ENCODE measurements around the gene RRAGA. TPM values are rescaled to one million over a fixed set of nuclear protein-coding genes. Genes with fewer than 3 reads are reported as not detected.

Gene RRAGA
- total and polyA plus RNA-seq, 4 donors = 47.8 to 90.7 (median 66.1) TPM

GRCh38 chr9:19023078-19023477 is 26.1 kb upstream of the RRAGA start:
- no peaks in the 10 kb centered on the region for H3K27me3 ChIP-seq (ENCODE audit: control insufficient read depth in 3 of 3, insufficient read depth in 3 of 3, low read length in 2 of 3)
- DNase-seq = no peak
- WGBS, 2 donors = 68 to 82% methylated on average over 5 of the region's 5 CpGs
- H3K27ac ChIP-seq (ENCODE audit: low read depth in 1 of 2, low read length in 1 of 2) = no peak overlapping the region
- TF ChIP-seq, protein P1, sequence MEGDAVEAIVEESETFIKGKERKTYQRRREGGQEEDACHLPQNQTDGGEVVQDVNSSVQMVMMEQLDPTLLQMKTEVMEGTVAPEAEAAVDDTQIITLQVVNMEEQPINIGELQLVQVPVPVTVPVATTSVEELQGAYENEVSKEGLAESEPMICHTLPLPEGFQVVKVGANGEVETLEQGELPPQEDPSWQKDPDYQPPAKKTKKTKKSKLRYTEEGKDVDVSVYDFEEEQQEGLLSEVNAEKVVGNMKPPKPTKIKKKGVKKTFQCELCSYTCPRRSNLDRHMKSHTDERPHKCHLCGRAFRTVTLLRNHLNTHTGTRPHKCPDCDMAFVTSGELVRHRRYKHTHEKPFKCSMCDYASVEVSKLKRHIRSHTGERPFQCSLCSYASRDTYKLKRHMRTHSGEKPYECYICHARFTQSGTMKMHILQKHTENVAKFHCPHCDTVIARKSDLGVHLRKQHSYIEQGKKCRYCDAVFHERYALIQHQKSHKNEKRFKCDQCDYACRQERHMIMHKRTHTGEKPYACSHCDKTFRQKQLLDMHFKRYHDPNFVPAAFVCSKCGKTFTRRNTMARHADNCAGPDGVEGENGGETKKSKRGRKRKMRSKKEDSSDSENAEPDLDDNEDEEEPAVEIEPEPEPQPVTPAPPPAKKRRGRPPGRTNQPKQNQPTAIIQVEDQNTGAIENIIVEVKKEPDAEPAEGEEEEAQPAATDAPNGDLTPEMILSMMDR (IDR thresholded peaks at IDR 0.05; ENCODE audit: control extremely low read depth, extremely low read depth) = no peak
- H3K4me1 ChIP-seq (ENCODE audit: control insufficient read depth in 5 of 5, insufficient read depth in 5 of 5, low read length in 5 of 5) = peaks cover 0 to 3% (median 2%) of the 10 kb centered on the region in 5 donors
- no peak for ATAC-seq (ENCODE audit: insufficient read depth, low FRiP score)
- no peaks in the 10 kb centered on the region for H3K36me3 ChIP-seq (ENCODE audit: control insufficient read depth in 4 of 4, insufficient read depth in 4 of 4, low read length in 4 of 4)
- H3K9ac ChIP-seq (ENCODE audit: insufficient read depth in 1 of 2, low read length in 2 of 2) = no peak overlapping the region
- peaks cover 0 to 2% (median 0%) of the 10 kb centered on the region in 4 donors for H3K9me3 ChIP-seq (ENCODE audit: control insufficient read depth in 4 of 4, insufficient read depth in 3 of 4, low read length in 3 of 4)
- H3K4me3 ChIP-seq = no peak overlapping the region

DNA sequence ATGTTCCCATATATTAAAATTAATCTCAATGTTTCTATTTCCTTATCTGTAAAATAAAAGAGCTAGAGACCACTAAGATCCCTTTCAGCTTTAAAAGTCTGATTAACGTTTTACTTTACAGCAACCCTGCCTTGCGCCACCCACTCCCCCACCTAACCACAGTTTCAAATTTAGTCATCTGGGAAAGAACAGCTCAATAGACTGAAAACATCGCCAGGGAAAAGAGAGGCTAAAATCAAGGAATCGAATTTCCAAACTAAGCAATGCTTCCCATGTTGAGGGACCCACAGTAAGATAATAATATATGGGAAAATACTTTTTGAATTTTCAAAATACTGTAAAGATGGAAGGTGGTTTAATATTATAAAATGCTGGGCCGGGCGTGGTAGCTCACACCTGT is 22.9 kb upstream of the RRAGA start:
- H3K9ac ChIP-seq (ENCODE audit: insufficient read depth in 1 of 2, low read length in 2 of 2) = no peak overlapping the region
- DNase-seq (no peak), ATAC-seq (ENCODE audit: insufficient read depth, low FRiP score) (no peak)
- H3K36me3 ChIP-seq (ENCODE audit: control insufficient read depth in 4 of 4, insufficient read depth in 4 of 4, low read length in 4 of 4) = no peaks in the 10 kb centered on the region
- H3K4me3 ChIP-seq = no peak overlapping the region
- WGBS, 2 donors = 87 to 90% methylated on average over 6 of the region's 6 CpGs
- peaks cover 0 to 9% (median 2%) of the 10 kb centered on the region in 5 donors for H3K4me1 ChIP-seq (ENCODE audit: control insufficient read depth in 5 of 5, insufficient read depth in 5 of 5, low read length in 5 of 5)
- TF ChIP-seq, protein P1 (IDR thresholded peaks at IDR 0.05; ENCODE audit: control extremely low read depth, extremely low read depth) = no peak
- peaks cover 0 to 2% (median 0%) of the 10 kb centered on the region in 4 donors for H3K9me3 ChIP-seq (ENCODE audit: control insufficient read depth in 4 of 4, insufficient read depth in 3 of 4, low read length in 3 of 4)
- H3K27me3 ChIP-seq (ENCODE audit: control insufficient read depth in 3 of 3, insufficient read depth in 3 of 3, low read length in 2 of 3) = no peaks in the 10 kb centered on the region
- no peak overlapping the region for H3K27ac ChIP-seq (ENCODE audit: low read depth in 1 of 2, low read length in 1 of 2)

DNA sequence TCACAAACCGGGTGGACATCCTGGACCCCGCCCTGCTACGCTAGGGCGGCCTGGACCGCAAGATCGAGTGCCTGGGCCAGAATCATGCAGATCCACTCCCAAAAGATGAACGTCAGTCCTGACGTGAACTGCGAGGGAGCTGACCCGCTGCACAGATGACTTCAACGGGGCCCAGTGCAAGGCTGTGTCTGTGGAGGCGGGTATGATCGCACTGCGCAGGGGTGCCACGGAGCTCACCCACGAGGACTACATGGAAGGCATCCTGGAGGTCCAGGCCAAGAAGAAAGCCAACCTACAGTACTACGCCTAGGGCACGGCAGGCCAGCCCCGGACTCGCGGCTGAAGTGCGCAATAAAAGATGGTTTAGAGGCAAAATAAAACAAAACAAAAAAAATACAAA is 21.4 kb upstream of the RRAGA start:
- H3K4me3 ChIP-seq = no peak overlapping the region
- DNase-seq (no peak), ATAC-seq (ENCODE audit: insufficient read depth, low FRiP score) (no peak)
- TF ChIP-seq, protein P1 (IDR thresholded peaks at IDR 0.05; ENCODE audit: control extremely low read depth, extremely low read depth) = no peak
- no peak overlapping the region for H3K27ac ChIP-seq (ENCODE audit: low read depth in 1 of 2, low read length in 1 of 2)
- WGBS, 2 donors = 96% methylated on average over 22 of the region's 22 CpGs
- peaks cover 0 to 6% (median 0%) of the 10 kb centered on the region in 5 donors for H3K4me1 ChIP-seq (ENCODE audit: control insufficient read depth in 5 of 5, insufficient read depth in 5 of 5, low read length in 5 of 5)
- H3K9ac ChIP-seq (ENCODE audit: insufficient read depth in 1 of 2, low read length in 2 of 2) = no peak overlapping the region
- H3K27me3 ChIP-seq (ENCODE audit: control insufficient read depth in 3 of 3, insufficient read depth in 3 of 3, low read length in 2 of 3) = no peaks in the 10 kb centered on the region
- peaks cover 0 to 2% (median 0%) of the 10 kb centered on the region in 4 donors for H3K9me3 ChIP-seq (ENCODE audit: control insufficient read depth in 4 of 4, insufficient read depth in 3 of 4, low read length in 3 of 4)
- H3K36me3 ChIP-seq (ENCODE audit: control insufficient read depth in 4 of 4, insufficient read depth in 4 of 4, low read length in 4 of 4) = no peaks in the 10 kb centered on the region
